ENCODE data around the gene DZIP3.

DNA sequence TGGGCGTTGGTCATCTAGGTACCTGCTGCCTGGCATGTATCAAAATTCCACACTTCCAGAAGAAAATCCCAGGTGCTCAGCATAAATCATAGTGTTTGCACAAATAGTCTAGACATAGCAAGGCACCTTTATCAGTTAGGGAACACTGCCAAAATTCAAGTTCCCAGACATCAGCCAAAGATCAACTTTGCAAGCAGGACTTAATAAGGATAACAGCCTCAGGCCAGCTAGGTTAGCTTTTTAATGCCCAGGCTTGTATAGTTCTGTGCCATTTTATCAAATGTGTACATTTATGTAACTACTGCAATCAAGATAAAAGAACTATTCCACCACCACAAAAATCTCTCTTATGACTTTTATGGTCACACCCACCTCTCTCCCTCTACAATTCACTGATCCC lies 30.7 kb downstream of the DZIP3 start:
- TF ChIP-seq, protein P1, sequence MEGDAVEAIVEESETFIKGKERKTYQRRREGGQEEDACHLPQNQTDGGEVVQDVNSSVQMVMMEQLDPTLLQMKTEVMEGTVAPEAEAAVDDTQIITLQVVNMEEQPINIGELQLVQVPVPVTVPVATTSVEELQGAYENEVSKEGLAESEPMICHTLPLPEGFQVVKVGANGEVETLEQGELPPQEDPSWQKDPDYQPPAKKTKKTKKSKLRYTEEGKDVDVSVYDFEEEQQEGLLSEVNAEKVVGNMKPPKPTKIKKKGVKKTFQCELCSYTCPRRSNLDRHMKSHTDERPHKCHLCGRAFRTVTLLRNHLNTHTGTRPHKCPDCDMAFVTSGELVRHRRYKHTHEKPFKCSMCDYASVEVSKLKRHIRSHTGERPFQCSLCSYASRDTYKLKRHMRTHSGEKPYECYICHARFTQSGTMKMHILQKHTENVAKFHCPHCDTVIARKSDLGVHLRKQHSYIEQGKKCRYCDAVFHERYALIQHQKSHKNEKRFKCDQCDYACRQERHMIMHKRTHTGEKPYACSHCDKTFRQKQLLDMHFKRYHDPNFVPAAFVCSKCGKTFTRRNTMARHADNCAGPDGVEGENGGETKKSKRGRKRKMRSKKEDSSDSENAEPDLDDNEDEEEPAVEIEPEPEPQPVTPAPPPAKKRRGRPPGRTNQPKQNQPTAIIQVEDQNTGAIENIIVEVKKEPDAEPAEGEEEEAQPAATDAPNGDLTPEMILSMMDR (IDR thresholded peaks at IDR 0.05) = no peak
- TF ChIP-seq POLR2A (IDR thresholded peaks at IDR 0.05) (no peak), POLR2AphosphoS5 (IDR thresholded peaks at IDR 0.05) (no peak)

All from breast epithelium (tissue), 3 donors.